GM20000 (cell line): ENCODE measurements around the gene FAM186B.
A peak's percentile ranks its signal among the peaks of the same experiment; 100 is the strongest.

Experiments used
- DNase-seq: peaks from one replicate; pipeline ENCODE4 v3.0.0; 2012; ENCODE audit warnings: low spot score
- CTCF ChIP-seq: IDR thresholded peaks from 2 replicates; pipeline ENCODE4 v1.5.1; 2012; ENCODE audit warnings: mild to moderate bottlenecking, control low read depth; ENCODE audit errors: extremely low read depth, missing control alignments

Gene FAM186B

GRCh38 chr12:49543221-49543913 is 62.1 kb downstream of the FAM186B start:
- TF ChIP-seq CTCF = no peak
- DNase-seq = no peak

- no peak for TF ChIP-seq CTCF
- DNase-seq = no peak
These were observed 62.8 kb downstream of the FAM186B start for GRCh38 chr12:49542592-49543160.

GRCh38 chr12:49541911-49542505 is 63.4 kb downstream of the FAM186B start:
- TF ChIP-seq CTCF = no peak

GRCh38 chr12:49541140-49541861 is 64.1 kb downstream of the FAM186B start:
- peak; percentile 26 for DNase-seq
- no peak for TF ChIP-seq CTCF

More at GRCh38 chr12:49541911-49542505, 63.4 kb downstream of the FAM186B start:
- no peak for DNase-seq

GRCh38 chr12:49540229-49541139 is 65.0 kb downstream of the FAM186B start:
- no peak for TF ChIP-seq CTCF
- DNase-seq = peak; percentile 36

- peak; percentile 72 for DNase-seq
- no peak for TF ChIP-seq CTCF
These were observed 65.8 kb downstream of the FAM186B start for GRCh38 chr12:49539406-49540228.
